Activated T-helper 1 cell treated with Interleukin-2 at 50 U/mL for 16 hours (primary cell): ENCODE measurements around the gene ZBTB8A.
"Not testable (repeated sequence)": the region's sequence is repeated elsewhere in the genome, so short reads cannot be mapped to it uniquely, and the experiment has no call there.

Experiments used
- DNase-seq: peaks from one replicate; pipeline ENCODE4 v3.0.0-alpha.2; 2020; ENCODE audit warnings: low read depth

Gene ZBTB8A

DNA sequence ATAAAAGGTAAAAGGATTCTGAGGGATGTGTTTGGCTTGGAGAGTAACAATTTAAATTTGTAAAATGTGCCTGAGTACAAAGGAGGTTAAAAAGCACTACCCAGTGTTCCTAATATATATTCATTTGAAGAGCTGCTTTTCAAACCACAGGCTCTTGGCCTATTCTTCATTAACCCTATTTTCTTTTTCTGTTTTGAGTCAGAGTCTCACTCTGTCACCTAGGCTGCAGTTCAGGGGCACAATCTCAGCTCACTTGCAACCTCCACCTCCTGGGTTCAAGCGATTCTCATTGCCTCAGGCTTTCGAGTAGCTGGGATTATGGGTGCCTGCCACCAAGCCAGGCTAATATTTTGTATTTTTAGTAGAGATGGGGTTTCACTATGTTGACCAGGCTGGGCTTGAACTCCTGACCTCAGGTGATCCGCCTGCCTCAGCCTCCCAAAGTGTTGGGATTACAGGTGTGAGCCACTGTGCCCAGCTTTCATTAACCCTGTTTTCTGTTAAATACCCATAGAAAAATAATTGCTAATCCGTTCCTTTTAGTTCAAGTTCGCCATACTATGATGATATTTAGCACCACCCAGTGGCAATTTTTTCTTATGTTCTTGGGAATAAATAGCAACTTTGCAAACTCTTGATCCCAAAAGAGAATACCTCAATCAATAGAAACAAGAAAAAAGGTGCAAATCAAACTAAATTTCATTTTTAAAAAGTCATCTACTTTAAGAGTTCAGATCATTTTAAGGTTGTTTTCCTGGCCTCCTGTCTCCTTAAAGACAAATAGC, 80.7 kb downstream of the ZBTB8A start:
- no peak for DNase-seq

DNA sequence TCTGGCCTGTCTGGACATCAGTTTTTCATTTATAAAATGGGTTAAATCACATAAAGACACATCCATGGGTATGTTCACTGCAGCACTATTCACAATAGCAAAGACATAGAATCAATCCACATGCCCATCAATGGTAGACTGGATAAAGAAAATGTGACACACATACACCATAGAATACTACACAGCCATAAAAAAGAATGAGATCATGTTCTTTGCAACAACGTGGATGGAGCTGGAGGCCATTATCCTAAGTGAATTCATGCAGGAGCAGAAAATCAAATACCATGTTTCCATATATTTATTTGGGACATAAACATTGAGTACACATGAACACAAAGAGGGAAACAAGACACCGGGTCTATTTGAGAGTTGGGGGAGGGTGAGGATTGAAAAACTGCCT, 83.0 kb downstream of the ZBTB8A start:
- no peak for DNase-seq

DNA sequence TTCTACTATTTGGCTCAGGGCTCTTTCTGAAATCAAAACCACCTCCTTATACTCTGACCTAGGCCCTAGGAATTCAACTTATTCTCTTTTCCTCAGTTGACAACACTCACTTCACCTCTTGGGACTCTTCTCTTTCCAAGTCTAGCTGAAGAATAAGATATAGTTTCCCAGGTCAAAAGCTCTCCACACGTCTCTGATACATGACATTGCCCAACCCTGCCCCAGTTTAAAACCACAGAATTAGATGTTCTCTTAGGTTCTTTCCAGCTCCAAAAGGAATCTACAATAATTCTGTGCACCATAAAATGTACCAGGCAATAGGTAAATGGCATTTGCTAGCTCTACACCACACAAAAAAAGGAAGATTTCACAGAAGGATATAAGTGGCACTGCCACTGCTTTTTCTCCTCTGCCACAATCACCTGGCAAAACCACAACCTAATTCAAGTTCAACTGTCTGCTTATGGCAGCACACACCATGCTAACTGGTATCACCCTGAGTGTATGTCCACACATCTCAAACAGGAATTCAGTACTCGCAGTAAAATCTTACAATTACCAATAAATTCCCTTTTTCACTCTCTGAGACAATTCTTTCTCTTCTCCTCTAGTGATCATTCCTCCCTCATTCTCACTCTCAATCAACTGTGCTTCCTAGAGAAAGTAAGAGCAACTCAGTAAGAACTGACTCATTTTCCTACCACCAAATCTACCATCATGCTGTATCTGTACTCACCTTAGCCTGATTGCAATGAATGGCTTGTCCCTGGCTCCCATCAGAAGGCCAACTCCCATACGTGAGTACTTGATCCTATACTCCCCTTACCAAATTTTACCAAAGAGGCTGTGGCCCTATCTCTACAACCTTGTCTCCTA, 83.8 kb downstream of the ZBTB8A start:
- no peak for DNase-seq

DNA sequence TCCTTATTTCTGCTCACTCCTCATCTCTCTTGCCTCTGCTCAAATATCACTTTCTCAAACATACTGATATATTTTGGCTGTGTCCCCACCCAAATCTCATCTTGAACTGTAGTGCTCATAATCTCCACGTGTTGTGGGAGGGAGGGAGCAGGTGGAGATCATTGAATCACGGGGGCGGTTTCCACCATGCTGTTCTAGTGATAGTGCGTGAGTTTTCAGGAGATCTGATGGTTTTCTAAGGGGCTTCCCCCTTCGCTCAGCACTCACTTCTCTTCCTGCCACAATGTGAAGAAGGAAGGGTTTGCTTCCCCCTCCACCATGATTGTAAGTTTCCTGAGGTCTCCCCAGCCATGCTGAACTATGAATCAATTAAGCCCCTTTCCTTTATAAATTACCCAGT, 84.5 kb downstream of the ZBTB8A start:
- DNase-seq = no peak

DNA sequence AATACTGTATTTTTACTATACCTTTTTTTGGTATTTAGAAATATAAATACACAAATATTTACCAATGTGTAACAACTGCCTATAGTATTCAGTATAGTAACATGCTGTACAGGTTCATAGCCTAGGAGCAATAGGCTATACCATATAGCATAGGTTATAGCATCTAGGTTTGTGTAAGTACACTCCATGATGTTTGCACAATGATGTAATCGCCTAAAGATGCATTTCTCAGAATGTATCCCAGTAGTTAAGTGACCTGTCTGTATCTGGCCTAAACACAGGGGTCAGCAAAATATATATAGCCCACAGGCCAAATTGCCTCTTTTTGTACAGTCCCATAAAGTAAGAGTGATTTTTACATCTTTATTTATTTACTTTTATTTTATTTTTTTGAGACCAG, 86.9 kb downstream of the ZBTB8A start:
- DNase-seq = no peak

DNA sequence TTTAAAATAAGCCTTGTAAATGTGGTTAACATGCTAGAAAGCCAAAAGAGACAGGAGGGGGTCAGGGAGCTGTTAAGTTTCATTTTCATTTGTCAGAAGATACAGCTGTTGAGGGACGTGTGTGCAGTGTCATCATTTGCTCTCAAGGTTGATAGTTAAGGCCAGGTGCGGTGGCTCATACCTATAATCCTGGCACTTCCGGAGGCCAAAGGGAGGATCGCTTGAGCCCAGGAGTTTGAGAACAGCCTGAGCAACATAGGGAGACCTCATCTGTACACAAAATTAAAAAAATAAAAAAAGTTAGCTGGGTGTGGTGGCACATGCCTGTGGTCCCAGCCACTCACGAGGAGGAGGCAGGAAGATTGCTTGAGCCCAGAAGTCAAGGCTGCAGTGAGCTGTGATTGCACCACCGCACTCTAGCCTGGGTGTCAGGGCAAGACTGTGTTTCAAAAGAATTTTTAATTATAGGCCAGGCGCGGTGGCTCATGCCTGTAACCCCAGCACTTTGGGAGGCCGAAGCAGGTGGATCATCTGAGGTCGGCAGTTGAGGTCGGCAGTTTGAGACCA, 88.5 kb downstream of the ZBTB8A start:
- no peak for DNase-seq

DNA sequence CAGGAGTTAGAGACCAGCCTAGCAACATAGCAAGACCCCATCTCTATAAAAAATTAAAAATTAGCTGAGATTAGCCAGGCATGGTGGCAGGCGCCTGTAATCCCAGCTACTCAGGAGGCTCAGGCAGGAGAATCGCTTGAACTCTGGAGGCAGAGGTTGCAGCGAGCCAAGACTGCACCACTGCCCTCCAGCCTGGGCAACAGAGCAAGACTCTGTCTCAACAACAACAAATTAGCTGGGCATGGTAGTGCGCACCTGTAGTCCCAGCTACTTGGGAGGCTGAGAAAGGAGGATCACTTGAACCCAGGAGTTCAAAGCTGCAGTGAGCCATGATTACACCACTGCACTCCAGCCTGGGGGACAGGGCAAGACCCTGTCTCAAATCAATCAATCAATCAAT, 90.9 kb downstream of the ZBTB8A start:
- DNase-seq = not testable (repeated sequence)

DNA sequence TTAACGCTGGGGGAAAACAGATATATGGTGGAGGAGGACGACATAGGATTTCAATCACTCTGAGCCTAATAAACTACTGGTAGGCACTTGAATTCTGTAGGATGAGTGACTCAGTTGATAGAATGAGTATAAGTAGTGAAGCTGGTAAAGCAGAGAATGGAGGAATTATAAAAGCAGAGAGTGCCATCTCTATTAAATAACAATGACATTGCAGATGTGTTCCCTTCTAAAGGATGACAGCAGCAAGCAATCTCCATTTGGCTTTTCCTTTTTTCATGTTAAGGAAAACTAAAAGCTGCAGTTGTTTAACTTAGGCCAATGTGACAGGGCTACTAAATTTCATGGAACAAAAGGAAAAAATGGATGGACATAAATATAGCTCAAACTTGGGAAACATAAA, 93.6 kb downstream of the ZBTB8A start:
- no peak for DNase-seq

DNA sequence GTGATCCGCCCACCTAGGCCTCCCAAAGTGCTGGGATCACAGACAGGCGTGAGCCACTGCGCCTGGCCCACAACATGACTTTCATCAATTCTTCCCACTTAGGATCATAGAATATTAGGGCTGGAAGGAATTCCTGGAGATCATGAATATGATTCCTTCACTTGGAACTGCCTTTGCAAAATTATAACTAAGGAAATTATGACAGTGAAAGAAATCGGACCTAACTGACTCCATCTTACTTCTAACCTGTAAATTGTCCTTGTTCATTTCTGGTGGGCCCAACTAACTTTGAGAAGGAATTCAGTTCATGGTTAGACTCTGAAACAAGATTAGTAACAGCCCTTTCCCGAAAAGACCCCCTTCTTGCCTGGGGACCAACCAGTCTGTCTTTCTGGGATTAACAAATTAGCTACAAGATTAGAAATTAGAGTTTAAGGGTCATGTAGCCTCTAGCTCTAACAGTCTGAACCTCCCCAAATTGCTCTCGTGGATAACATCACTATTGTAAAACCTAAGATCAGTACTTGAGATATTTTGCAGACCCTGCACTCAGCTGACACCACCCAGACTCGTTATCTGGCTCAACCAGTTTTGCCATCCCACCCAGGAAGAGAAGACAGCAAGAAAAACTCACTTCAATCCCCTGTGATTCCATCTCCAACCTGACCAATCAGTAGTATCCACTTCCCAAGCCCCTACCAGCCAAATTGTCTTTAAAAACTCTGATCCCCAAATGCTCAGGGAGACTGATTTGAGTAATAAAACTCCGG, 96.5 kb downstream of the ZBTB8A start:
- no peak for DNase-seq

DNA sequence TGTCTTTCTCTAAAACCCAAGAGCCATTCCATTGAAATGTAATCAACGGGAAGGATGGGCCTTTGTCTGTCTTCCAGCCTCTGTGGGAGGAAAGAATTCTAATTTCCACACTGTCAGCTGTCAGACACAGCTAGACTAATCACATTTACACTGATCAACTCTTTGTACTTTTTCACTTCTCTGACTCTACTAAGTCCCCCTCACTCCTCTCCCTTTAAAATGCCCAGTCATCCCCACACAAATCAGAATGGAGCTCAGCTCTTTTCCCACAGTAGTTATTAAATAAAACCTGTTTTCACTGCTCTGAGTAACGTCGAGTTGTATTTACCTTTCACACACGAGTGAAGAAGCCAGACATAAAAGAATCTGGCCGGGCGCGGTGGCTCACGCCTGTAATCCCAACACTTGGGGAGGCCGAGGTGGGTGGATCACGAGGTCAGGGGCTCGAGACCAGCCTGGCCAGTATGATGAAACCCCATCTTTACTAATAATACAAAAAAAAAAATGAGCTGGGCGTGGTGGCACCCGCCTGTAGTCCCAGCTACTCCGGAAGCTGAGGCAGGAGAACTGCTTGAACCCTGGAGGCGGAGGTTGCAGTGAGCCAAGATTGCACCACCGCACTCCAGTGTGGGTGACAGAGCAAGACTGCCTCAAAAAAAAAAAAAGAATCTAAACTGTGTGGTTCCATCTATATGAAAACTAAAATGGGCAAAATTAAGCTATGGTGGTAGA, 97.9 kb downstream of the ZBTB8A start:
- DNase-seq = no peak

DNA sequence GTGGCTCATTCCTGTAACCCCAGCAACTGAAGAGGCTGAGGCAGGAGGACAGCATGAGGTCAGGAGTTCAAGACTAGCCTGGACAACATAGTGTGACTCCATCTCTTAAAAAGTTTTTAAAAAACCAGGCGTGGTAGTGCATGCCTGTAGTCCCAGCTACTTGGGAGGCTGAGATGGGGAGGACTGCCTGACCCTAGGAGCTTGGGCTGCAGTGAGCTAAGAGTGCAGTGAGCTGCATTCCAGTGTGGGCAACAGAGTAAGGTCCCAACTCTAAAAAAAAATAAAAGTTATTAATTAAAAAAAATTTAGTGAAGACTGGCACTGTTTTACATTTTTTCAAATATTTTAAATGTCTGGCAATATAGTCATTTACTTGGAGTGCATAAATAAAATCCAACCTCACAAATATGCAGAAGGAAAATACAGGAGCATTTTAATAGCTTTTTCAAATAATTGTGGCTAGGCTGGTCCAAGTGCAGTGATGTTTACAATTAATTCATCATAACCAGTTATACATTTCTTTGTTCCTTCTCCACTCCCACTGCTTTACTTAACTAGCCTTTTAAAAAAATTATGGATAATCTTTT, 100.4 kb downstream of the ZBTB8A start:
- DNase-seq = no peak

DNA sequence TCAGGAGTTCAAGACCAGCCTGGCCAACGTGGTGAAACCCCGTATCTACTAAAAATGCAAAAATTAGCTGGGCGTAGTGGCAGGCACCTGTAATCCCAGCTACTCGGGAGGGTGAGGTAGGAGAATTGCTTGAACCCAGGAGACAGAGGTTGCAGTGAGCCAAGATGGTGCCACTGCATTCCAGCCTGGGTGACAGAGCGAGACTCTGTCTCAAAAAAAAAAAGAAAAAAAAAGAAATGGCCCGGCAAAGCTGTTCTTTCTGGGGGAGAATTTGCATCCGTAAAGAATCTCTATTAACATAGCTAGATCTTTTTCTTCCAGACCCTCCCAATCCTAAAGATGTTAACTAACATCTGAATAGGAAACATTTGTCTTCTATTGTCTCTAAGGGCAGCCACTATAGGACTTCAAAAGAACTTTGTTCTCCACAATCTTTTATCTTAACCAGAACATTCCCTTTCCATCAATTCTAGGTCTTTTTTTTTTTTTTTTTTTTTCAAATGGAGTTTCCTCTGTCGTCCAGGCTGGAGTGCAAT, 103.1 kb downstream of the ZBTB8A start:
- not testable (repeated sequence) for DNase-seq

DNA sequence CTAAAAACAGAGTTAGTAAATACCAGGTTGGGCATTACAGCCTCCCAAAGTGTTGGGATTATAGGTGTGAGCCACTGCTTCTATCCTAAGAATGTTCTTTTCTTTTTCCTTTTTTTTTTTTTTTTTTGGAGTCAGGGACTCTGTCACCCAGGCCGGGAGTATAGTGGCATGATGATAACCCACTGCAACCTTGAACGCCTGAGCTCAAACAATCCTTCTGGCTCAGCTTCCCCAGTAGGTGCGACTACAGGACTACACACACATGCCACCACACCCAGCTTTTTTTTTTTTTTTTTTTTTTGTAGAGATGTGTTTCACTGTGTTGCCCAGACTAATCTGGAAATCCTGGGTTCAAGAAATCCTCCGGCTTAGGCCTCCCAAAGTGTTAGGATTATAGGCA, 105.2 kb downstream of the ZBTB8A start:
- no peak for DNase-seq

DNA sequence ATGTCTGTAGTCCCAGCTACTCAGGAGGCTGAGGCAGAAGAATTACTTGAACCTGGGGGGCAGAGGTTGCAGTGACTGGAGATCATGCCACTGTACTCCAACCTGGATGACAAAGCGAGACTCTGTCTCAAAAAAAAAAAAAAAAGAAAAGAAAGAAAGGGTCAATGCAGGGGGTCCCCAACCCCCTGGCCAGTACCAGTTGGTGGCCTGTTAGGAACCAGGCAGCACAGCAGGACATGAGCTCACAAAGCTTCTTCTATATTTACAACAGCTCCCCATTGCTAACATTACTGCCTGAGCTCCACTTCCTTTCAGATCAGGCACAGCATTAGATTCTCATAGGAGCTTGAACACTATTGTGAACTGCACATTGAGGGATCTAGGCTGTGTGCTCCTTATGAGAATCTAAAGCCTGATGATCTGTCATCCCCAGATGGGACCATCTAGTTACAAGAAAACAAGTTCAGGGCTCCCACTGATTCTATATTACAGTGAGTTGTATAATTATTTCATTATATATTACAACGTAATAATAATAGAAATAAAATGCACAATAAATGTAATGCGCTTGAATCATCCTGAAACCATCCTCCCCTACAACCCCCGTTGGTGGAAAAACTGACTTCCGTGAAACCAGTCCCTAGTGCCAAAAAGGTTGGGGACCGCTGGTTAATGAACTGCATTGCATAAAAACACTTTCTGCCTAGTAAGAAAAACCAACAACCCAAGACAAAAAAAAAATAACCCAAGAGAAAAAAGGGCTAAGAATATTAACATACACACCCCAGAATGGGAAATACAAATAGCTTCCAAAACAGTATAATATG, 108.3 kb downstream of the ZBTB8A start:
- no peak for DNase-seq

DNA sequence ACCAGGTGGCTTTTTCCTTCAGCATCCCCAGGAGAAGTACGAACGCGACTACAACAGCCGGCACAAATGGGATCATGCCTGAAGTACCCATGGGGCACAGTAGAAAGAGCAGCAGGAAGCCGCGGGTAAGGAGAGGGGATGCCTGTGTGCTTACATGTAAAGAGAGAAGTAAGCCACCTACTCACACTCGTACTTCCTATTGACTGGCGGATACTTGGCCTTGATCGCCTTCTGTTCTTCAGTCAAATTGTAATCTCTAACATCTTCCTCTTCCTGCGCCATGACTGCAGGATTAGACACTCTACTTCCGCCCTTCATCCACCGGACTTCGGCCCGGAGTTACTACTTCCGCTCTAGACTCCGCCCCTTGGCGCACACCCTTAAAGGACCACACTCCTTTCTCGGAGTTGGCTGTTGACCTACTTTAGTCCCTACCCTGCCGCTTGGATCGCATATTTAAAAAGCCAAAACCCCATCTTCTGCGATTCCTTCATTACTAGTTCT, 111.1 kb downstream of the ZBTB8A start, which contains the start of gene ZBTB8OS:
ZBTB8OS (minus strand) TSS at position 303 of the 504 bp plus-strand sequence; CDS start at position 282, 21 bp downstream.
- peak; percentile 79 for DNase-seq

DNA sequence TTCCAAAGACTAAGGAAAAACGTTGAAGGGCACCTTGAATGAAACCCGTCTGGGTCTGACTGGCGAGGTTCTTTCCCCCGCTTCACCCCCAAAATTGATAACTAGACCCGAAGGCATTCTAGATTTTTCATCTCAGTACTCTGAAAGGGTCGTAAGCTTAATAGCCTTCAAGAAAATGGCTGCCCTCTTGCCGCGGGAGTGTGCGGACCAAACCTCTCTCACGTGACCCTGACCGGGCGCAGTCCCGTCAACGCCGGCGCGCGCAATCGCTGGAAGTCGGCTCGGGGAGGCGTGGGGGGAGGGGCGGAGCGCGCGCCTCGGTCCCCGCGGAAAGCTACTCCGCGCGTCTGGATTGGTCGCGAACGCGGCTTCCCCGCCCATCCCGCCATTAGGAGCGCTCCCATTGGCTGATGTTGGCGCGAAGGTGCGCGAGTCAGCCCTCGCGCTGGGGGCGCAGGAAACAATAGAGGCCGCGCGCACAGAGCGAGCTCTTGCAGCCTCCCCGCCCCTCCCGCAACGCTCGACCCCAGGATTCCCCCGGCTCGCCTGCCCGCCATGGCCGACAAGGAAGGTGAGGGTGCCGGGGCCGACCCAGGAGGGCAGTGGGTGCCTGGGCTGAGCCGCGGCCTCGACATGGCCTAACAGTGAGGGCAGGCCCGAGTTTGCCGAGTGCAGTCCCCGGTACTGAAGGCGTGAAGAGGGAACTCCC, 111.7 kb downstream of the ZBTB8A start, which contains the start of gene RBBP4:
RBBP4 (plus strand) TSS at position 457 of the 709 bp plus-strand sequence; CDS start at position 556, 99 bp downstream.
- DNase-seq = peak; percentile 99

DNA sequence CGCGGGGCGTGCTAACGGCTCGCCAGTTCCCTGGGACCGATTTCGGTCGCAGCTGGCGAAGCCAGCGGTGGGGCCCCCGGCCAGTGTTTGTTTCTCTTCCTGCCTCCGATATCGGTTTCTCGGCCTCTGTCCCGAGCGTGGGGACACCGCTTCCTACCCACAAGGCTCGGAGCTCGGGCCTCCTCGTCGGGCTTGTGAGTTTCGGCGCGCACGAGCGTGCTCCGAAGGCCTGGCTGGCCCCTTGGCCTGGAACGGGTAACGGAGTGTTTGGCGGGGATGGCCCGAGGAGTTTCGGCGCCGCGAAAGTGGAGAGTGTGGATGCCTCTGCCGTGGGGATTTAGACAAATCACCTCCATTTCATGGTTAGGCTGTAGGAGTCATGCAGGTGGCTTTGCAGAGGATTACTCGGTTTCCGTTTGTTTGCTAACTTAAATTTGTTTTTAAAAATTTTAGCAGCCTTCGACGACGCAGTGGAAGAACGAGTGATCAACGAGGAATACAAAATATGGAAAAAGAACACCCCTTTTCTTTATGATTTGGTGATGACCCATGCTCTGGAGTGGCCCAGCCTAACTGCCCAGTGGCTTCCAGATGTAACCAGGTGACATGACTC, 112.3 kb downstream of the ZBTB8A start:
- no peak for DNase-seq

DNA sequence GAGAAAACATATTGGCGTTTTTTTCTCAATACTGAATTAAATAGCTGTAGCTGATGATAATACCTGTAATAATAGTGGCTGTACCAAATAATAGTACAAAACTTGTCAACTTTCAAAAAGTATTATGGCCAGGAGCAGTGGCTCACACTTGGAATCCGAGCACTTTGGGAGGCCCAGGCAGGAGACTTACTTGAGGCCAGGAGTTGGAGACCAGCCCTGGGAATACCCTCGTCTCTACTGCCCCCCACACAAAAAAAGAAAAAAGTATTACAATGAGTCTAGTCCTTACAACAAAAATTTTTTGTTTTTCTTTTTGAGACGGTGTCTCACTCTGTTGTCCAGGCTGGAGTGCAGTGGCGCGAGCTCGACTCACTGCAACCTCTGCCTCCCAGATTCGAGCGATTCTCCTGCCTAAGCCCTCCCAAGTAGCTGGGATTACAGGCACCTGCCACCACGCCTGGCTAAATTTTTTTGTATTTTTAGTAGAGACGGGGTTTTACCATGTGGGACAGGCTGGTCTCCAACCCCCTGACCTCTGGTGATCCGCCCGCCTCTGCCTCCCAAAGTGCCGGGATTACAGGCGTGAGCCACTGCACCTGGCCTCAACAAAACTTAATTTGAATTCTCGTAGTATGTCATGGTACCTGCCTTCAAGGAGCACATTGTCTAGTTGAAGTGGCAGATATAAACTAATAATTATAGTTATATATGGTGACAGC, 113.2 kb downstream of the ZBTB8A start:
- no peak for DNase-seq
